ENCODE data around the gene GSDMA. TPM values are rescaled to one million over a fixed set of nuclear protein-coding genes. Genes with fewer than 3 reads are reported as not detected.

GSDMA gene
- total RNA-seq, 4 donors from 2014 or later: 0.11 to 0.99 (median 0.45) TPM; not detected in 1

- TF ChIP-seq, protein P1, sequence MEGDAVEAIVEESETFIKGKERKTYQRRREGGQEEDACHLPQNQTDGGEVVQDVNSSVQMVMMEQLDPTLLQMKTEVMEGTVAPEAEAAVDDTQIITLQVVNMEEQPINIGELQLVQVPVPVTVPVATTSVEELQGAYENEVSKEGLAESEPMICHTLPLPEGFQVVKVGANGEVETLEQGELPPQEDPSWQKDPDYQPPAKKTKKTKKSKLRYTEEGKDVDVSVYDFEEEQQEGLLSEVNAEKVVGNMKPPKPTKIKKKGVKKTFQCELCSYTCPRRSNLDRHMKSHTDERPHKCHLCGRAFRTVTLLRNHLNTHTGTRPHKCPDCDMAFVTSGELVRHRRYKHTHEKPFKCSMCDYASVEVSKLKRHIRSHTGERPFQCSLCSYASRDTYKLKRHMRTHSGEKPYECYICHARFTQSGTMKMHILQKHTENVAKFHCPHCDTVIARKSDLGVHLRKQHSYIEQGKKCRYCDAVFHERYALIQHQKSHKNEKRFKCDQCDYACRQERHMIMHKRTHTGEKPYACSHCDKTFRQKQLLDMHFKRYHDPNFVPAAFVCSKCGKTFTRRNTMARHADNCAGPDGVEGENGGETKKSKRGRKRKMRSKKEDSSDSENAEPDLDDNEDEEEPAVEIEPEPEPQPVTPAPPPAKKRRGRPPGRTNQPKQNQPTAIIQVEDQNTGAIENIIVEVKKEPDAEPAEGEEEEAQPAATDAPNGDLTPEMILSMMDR (IDR thresholded peaks at IDR 0.05): no peak
- TF ChIP-seq POLR2AphosphoS5 (IDR thresholded peaks at IDR 0.05) (no peak), EP300 (IDR thresholded peaks at IDR 0.05) (no peak), POLR2A (IDR thresholded peaks at IDR 0.05; ENCODE audit: low read depth) (no peak)
- Histone ChIP-seq H3K27ac (replicated peaks in 1 of 4) (no peak overlapping the region), H3K27me3 (peaks cover 0 to 25% (median under 1%) of the 10 kb centered on the region in 4 donors), H3K36me3 (peaks cover under 1 to 3% (median under 1%) of the 10 kb centered on the region in 4 donors), H3K9me3 (no peaks in the 10 kb centered on the region), H3K4me3 (no peak overlapping the region), H3K4me1 (peaks cover 24 to 35% (median 32%) of the 10 kb centered on the region in 4 donors)
- WGBS: 63% methylated on average over 5 of the region's 5 CpGs
- no peak for DNase-seq (ENCODE audit: extremely low spot score)
- intact Hi-C loops (cut with DNase I): loop anchor here (2.0 kb wide), 1 partner anchor 20 kb away; no protein-coding TSS in a partner anchor
Measured at GRCh38 chr17:39979016-39979670, 16.3 kb downstream of the GSDMA start.

DNA sequence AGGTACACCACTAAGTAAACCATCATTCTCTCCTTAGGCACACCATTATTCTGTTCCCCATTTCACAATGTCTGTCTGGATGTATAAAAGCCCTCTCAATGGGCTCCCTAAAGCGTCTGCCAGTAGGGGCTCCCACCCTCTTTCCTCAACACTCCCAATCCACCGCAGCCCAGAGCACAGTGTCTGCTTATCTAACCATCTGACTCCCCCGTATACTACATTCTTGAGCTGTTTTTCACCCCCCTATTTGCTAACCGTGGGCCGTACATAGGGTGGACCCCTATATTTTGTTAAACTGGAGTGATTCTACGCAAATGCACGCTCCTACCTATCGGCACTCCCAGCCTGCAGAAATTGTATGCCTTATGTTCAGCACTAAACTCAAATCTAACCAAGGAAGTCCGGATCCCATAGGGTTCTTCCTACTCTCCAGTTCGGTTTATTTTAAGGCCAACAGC lies 17.1 kb downstream of the GSDMA start:
- Histone ChIP-seq H3K4me1 (peaks cover 24 to 38% (median 32%) of the 10 kb centered on the region in 4 donors), H3K9me3 (no peaks in the 10 kb centered on the region), H3K36me3 (peaks cover 8 to 11% (median 9%) of the 10 kb centered on the region in 4 donors), H3K27ac (replicated peaks in 1 of 4) (peak overlapping the region; percentile 96 to 99 (median 96)), H3K4me3 (peak overlapping the region; percentile 75 to 100 (median 96)), H3K27me3 (peaks cover 0 to 17% (median 0%) of the 10 kb centered on the region in 4 donors)
- intact Hi-C loops (cut with DNase I): loop anchor here (2.0 kb wide), 2 partner anchors 21 to 53 kb away; partner anchors contain the start of genes LRRC3C and ORMDL3
- DNase-seq (ENCODE audit: extremely low spot score): no peak
- WGBS: under 1% methylated on average over 10 of the region's 10 CpGs
- TF ChIP-seq, protein P1 (IDR thresholded peaks at IDR 0.05): no peak
- TF ChIP-seq POLR2A (IDR thresholded peaks at IDR 0.05; ENCODE audit: low read depth) (no peak), POLR2AphosphoS5 (IDR thresholded peaks at IDR 0.05) (no peak), EP300 (IDR thresholded peaks at IDR 0.05) (no peak)

GRCh38 chr17:39980351-39981206 lies 17.8 kb downstream of the GSDMA start, which contains the start of gene PSMD3:
Gene PSMD3, plus strand, starts transcription at chr17:39980807. Its CDS starts 164 bp downstream, at chr17:39980971.
- Histone ChIP-seq H3K4me1 (peaks cover 24 to 38% (median 32%) of the 10 kb centered on the region in 4 donors), H3K27me3 (peaks cover 0 to 17% (median 0%) of the 10 kb centered on the region in 4 donors), H3K36me3 (peaks cover 15 to 17% (median 15%) of the 10 kb centered on the region in 4 donors), H3K27ac (replicated peaks in 1 of 4) (peak within 1 kb of the TSS; percentile 96 to 99 (median 96)), H3K9me3 (no peaks in the 10 kb centered on the region), H3K4me3 (peak within 1 kb of the TSS; percentile 75 to 100 (median 96))
- intact Hi-C loops (cut with DNase I): loop anchor here (2.0 kb wide), 1 partner anchor 54 kb away; the partner anchor contains the start of genes LRRC3C and ORMDL3
- WGBS: under 1% methylated on average over 33 of the region's 84 CpGs
- DNase-seq (ENCODE audit: extremely low spot score): peak; percentile 100
- TF ChIP-seq POLR2AphosphoS5 (IDR thresholded peaks at IDR 0.05): peak; percentile 97 to 100
- no peak for TF ChIP-seq EP300 (IDR thresholded peaks at IDR 0.05)
- TF ChIP-seq POLR2A (IDR thresholded peaks at IDR 0.05; ENCODE audit: low read depth): peak; percentile 88
- TF ChIP-seq, protein P1 (IDR thresholded peaks at IDR 0.05): peak; percentile 71 to 98 (median 84)

- TF ChIP-seq POLR2A (IDR thresholded peaks at IDR 0.05; ENCODE audit: low read depth) (no peak), EP300 (IDR thresholded peaks at IDR 0.05) (no peak), POLR2AphosphoS5 (IDR thresholded peaks at IDR 0.05) (no peak)
- TF ChIP-seq, protein P1 (IDR thresholded peaks at IDR 0.05): no peak
- intact Hi-C loops (cut with DNase I): loop anchor here (2.0 kb wide), 1 partner anchor 54 kb away; the partner anchor contains the start of genes LRRC3C and ORMDL3
- WGBS: 3% methylated on average over 8 of the region's 15 CpGs
Measured at GRCh38 chr17:39981207-39981741, 18.5 kb downstream of the GSDMA start.

More at GRCh38 chr17:39981207-39981741, 18.5 kb downstream of the GSDMA start:
- Histone ChIP-seq H3K9me3 (no peaks in the 10 kb centered on the region), H3K4me3 (peak overlapping the region; percentile 75 to 100 (median 96)), H3K27ac (replicated peaks in 1 of 4) (peak overlapping the region; percentile 96 to 99 (median 96)), H3K36me3 (peaks cover 22 to 24% (median 22%) of the 10 kb centered on the region in 4 donors), H3K27me3 (peaks cover 0 to 11% (median 0%) of the 10 kb centered on the region in 4 donors), H3K4me1 (peaks cover 24 to 38% (median 32%) of the 10 kb centered on the region in 4 donors)
- DNase-seq (ENCODE audit: extremely low spot score): no peak
